ENCODE measurements around the gene HECW1.

DNA sequence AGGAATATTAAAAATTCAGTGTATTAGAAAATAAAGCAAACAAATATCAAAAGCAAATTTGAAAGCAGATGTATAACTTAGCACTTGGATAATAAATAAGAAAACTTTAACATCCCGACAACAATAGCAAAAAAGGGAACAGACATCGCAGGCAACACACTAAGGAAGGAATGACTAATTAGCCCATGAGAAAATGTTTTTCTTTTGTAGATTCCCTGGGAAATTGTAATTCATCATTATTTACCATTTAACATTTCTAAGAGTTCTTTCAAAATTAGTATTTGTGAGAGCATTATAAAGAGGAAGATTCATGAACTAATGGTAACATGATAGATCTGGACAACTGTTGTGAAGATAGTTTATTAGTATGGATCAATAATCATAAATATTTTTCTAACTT lies 364.4 kb downstream of the HECW1 start:
- TF ChIP-seq KDM5A (IDR thresholded peaks at IDR 0.05) (no peak), POLR2A (IDR thresholded peaks at IDR 0.05; ENCODE audit: low read length) (no peak), SMC3 (IDR thresholded peaks at IDR 0.05) (no peak), RAD21 (conservative IDR thresholded peaks at IDR 0.05 in 1 of 2, IDR thresholded peaks at IDR 0.05 in 1 of 2) (no peak), ESRRA (IDR thresholded peaks at IDR 0.05; ENCODE audit: borderline replicate concordance, low read length) (no peak), EP300 (IDR thresholded peaks at IDR 0.05) (no peak), CHD2 (IDR thresholded peaks at IDR 0.05; ENCODE audit: low read length, partially characterized antibody) (no peak), HDAC2 (IDR thresholded peaks at IDR 0.05) (no peak), NR3C1 (IDR thresholded peaks at IDR 0.05) (no peak)
- TF ChIP-seq, protein P1, sequence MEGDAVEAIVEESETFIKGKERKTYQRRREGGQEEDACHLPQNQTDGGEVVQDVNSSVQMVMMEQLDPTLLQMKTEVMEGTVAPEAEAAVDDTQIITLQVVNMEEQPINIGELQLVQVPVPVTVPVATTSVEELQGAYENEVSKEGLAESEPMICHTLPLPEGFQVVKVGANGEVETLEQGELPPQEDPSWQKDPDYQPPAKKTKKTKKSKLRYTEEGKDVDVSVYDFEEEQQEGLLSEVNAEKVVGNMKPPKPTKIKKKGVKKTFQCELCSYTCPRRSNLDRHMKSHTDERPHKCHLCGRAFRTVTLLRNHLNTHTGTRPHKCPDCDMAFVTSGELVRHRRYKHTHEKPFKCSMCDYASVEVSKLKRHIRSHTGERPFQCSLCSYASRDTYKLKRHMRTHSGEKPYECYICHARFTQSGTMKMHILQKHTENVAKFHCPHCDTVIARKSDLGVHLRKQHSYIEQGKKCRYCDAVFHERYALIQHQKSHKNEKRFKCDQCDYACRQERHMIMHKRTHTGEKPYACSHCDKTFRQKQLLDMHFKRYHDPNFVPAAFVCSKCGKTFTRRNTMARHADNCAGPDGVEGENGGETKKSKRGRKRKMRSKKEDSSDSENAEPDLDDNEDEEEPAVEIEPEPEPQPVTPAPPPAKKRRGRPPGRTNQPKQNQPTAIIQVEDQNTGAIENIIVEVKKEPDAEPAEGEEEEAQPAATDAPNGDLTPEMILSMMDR (IDR thresholded peaks at IDR 0.05): no peak
- TF ChIP-seq, protein P2, sequence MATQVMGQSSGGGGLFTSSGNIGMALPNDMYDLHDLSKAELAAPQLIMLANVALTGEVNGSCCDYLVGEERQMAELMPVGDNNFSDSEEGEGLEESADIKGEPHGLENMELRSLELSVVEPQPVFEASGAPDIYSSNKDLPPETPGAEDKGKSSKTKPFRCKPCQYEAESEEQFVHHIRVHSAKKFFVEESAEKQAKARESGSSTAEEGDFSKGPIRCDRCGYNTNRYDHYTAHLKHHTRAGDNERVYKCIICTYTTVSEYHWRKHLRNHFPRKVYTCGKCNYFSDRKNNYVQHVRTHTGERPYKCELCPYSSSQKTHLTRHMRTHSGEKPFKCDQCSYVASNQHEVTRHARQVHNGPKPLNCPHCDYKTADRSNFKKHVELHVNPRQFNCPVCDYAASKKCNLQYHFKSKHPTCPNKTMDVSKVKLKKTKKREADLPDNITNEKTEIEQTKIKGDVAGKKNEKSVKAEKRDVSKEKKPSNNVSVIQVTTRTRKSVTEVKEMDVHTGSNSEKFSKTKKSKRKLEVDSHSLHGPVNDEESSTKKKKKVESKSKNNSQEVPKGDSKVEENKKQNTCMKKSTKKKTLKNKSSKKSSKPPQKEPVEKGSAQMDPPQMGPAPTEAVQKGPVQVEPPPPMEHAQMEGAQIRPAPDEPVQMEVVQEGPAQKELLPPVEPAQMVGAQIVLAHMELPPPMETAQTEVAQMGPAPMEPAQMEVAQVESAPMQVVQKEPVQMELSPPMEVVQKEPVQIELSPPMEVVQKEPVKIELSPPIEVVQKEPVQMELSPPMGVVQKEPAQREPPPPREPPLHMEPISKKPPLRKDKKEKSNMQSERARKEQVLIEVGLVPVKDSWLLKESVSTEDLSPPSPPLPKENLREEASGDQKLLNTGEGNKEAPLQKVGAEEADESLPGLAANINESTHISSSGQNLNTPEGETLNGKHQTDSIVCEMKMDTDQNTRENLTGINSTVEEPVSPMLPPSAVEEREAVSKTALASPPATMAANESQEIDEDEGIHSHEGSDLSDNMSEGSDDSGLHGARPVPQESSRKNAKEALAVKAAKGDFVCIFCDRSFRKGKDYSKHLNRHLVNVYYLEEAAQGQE (IDR thresholded peaks at IDR 0.05): no peak
- TF ChIP-seq, protein P3, sequence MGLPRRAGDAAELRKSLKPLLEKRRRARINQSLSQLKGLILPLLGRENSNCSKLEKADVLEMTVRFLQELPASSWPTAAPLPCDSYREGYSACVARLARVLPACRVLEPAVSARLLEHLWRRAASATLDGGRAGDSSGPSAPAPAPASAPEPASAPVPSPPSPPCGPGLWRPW (IDR thresholded peaks at IDR 0.05): no peak
- TF ChIP-seq, protein P4, sequence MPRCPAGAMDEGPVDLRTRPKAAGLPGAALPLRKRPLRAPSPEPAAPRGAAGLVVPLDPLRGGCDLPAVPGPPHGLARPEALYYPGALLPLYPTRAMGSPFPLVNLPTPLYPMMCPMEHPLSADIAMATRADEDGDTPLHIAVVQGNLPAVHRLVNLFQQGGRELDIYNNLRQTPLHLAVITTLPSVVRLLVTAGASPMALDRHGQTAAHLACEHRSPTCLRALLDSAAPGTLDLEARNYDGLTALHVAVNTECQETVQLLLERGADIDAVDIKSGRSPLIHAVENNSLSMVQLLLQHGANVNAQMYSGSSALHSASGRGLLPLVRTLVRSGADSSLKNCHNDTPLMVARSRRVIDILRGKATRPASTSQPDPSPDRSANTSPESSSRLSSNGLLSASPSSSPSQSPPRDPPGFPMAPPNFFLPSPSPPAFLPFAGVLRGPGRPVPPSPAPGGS (IDR thresholded peaks at IDR 0.05): no peak
- TF ChIP-seq, protein P5, sequence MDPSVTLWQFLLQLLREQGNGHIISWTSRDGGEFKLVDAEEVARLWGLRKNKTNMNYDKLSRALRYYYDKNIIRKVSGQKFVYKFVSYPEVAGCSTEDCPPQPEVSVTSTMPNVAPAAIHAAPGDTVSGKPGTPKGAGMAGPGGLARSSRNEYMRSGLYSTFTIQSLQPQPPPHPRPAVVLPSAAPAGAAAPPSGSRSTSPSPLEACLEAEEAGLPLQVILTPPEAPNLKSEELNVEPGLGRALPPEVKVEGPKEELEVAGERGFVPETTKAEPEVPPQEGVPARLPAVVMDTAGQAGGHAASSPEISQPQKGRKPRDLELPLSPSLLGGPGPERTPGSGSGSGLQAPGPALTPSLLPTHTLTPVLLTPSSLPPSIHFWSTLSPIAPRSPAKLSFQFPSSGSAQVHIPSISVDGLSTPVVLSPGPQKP (IDR thresholded peaks at IDR 0.05; ENCODE audit: low read depth, low read length): no peak
